ENCODE data around the gene SEPTIN8. TPM values are rescaled to one million over a fixed set of nuclear protein-coding genes. Genes with fewer than 3 reads are reported as not detected.
A peak's percentile ranks its signal among the peaks of the same experiment; 100 is the strongest.

Gene SEPTIN8
- total RNA-seq, 1 donor from 2014 or later, result 68.6 TPM

DNA sequence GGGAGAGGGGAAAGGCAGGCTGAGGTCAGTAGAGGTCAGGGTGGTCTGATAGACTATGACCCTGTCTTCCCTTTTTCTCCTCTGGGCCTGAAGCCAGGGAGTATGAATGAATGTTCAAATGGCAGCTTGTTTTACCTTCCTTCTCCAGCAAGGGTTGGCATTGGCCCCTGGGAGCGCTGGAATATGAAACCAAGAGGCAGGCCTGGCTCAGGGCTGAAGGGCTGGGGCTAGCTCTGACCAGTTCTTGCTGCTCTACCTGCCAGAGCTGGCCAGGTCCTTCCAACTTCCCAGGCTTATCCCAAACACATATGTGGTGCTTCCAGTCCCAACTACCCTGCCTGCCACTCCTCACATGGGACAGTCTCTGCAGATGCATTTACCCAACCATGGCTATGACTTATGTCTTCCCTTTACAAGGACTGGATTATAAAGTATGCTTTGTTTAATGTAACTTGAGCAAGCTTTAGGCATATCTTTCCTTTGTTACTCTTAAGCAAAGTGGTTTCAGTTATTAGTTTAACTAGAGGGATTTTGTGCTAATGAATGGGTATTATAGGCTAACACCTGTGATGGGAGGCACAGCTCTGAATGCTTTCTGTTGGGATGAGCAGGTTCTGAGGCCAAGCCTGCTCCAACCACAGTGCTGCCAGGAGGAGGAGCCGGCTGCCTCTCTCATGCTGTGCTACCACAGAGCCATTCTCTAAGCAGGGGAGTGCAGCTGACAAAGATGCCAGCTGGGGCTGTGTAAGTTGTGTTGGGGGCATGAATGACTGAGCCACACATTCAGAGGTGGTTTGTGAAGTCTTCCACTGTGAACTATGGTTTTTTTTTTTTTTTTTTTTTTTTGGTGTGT lies 23.7 kb downstream of the SEPTIN8 start:
- no peak overlapping the region for H3K4me3 ChIP-seq (ENCODE audit: low read depth, low read length)
- no peaks in the 10 kb centered on the region for H3K36me3 ChIP-seq (ENCODE audit: control insufficient read depth, insufficient read depth, low read length)
- no peaks in the 10 kb centered on the region for H3K27me3 ChIP-seq (ENCODE audit: control insufficient read depth, insufficient read depth, low read length)
- TF ChIP-seq, protein P1, sequence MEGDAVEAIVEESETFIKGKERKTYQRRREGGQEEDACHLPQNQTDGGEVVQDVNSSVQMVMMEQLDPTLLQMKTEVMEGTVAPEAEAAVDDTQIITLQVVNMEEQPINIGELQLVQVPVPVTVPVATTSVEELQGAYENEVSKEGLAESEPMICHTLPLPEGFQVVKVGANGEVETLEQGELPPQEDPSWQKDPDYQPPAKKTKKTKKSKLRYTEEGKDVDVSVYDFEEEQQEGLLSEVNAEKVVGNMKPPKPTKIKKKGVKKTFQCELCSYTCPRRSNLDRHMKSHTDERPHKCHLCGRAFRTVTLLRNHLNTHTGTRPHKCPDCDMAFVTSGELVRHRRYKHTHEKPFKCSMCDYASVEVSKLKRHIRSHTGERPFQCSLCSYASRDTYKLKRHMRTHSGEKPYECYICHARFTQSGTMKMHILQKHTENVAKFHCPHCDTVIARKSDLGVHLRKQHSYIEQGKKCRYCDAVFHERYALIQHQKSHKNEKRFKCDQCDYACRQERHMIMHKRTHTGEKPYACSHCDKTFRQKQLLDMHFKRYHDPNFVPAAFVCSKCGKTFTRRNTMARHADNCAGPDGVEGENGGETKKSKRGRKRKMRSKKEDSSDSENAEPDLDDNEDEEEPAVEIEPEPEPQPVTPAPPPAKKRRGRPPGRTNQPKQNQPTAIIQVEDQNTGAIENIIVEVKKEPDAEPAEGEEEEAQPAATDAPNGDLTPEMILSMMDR (IDR thresholded peaks at IDR 0.05; ENCODE audit: insufficient read depth, low read length, poor library complexity, severe bottlenecking), result peak; percentile 10
- no peak for DNase-seq (ENCODE audit: low read depth)

DNA sequence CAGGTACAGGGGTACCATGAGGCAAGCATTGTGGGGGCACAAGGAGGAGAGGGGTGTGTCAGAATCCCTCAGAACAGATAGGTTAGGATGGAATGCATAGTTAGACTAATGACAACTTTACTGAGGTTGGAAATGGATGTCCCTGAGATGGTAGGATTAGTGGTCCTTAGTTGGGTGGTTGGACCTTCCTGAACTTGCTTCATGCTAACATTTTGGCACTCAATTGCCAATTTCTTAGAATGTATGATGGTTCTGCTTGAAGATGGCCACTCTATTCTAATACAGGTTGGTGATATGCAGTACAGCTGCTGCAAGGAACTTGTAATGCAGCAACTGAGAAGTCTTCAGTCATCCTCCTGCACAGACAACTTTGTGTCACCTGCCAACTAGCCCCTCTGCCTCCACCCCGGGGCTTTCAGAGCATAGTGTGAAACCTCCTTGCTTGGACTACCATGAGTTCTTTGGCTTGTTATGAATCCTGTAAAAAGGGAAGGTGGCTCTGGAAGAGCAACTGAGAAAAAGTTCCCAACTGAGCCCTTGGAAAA lies 24.4 kb downstream of the SEPTIN8 start:
- TF ChIP-seq, protein P1 (IDR thresholded peaks at IDR 0.05; ENCODE audit: insufficient read depth, low read length, poor library complexity, severe bottlenecking), result no peak
- Histone ChIP-seq H3K36me3 (ENCODE audit: control insufficient read depth, insufficient read depth, low read length) (no peaks in the 10 kb centered on the region), H3K4me3 (ENCODE audit: low read depth, low read length) (no peak overlapping the region)

DNA sequence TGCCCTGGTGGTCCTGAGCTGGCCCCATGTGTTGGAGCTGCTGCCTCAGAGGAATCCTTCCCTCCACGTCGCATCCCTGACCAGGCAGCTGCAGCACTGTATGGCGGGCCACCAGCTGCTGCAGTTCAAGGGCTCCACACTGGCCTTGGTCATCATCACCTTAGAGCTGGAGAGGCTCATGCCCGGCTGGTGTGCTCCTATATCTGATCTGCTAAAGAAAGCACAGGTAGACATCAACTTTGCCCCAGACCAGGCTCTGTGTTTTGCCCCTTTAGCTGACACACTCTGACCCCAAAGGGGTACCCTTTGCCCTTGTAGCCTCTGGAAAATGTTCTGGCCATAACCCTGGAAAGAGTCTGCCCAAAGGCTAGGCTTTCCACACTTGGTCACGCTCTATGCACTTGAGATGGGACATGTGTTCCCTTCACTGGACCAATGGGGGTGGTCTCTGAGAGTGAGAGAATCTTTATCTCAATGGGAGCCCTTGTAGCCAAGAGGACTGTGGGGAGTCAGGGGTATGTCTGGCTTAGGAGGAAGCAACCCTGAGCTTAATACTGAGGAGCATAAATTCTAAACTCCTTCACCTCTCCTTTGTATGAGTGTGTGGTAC lies 25.0 kb downstream of the SEPTIN8 start:
- Histone ChIP-seq H3K36me3 (ENCODE audit: control insufficient read depth, insufficient read depth, low read length) (no peaks in the 10 kb centered on the region), H3K27me3 (ENCODE audit: control insufficient read depth, insufficient read depth, low read length) (peaks cover 9% of the 10 kb centered on the region), H3K4me3 (ENCODE audit: low read depth, low read length) (no peak overlapping the region)
- TF ChIP-seq, protein P1 (IDR thresholded peaks at IDR 0.05; ENCODE audit: insufficient read depth, low read length, poor library complexity, severe bottlenecking), result no peak
- no peak for DNase-seq (ENCODE audit: low read depth)

More for the DNA sequence above, 24.4 kb downstream of the SEPTIN8 start:
- no peak for DNase-seq (ENCODE audit: low read depth)
- peaks cover 5% of the 10 kb centered on the region for H3K27me3 ChIP-seq (ENCODE audit: control insufficient read depth, insufficient read depth, low read length)

DNA sequence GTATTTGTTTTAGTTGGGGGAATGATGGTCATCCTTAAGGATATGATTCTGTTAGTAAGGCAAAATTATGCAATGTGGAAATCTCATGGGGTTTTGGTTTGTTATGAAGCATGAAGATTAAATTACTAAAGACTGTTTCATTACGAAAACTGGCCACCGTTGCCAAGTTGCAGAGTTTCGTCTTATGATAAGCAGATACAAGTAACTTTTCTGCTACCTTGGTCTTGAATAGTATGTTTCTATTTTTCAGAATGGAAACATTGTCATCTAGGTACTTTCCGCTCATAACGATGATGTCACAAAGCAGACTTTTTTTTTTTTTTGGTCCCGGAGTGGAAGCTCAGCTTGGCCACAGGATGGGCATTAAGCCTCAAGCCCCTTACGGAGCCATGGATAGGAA lies 25.6 kb downstream of the SEPTIN8 start:
- Histone ChIP-seq H3K27me3 (ENCODE audit: control insufficient read depth, insufficient read depth, low read length) (peaks cover 9% of the 10 kb centered on the region), H3K4me3 (ENCODE audit: low read depth, low read length) (no peak overlapping the region), H3K36me3 (ENCODE audit: control insufficient read depth, insufficient read depth, low read length) (no peaks in the 10 kb centered on the region)
- no peak for DNase-seq (ENCODE audit: low read depth)
- TF ChIP-seq, protein P1 (IDR thresholded peaks at IDR 0.05; ENCODE audit: insufficient read depth, low read length, poor library complexity, severe bottlenecking), result no peak

- no peak for DNase-seq (ENCODE audit: low read depth)
- peaks cover 9% of the 10 kb centered on the region for H3K27me3 ChIP-seq (ENCODE audit: control insufficient read depth, insufficient read depth, low read length)
- H3K4me3 ChIP-seq (ENCODE audit: low read depth, low read length), result no peak overlapping the region
- TF ChIP-seq, protein P1 (IDR thresholded peaks at IDR 0.05; ENCODE audit: insufficient read depth, low read length, poor library complexity, severe bottlenecking), result no peak
- H3K36me3 ChIP-seq (ENCODE audit: control insufficient read depth, insufficient read depth, low read length), result no peaks in the 10 kb centered on the region
These were observed 26.4 kb downstream of the SEPTIN8 start for GRCh38 chr5:132750471-132751230.

Measured in kidney epithelial cell (primary cell).